Activated T-cell treated with anti-CD3 and anti-CD28 coated beads, Interleukin-2, amount 50 U/mL, for 48 hours (primary cell): Measurements from ENCODE around the gene H3-3A.

Experiments
- DNase-seq, 2 experiments: peaks; one replicate each; pipeline ENCODE4 v3.0.0-alpha.2; 2020

Gene H3-3A

GRCh38 chr1:226116673-226117072, 54.2 kb downstream of the H3-3A start:
- no peak for DNase-seq

- no peak for DNase-seq
Measured at GRCh38 chr1:226117330-226117729, 54.8 kb downstream of the H3-3A start.

GRCh38 chr1:226118357-226118756, 55.8 kb downstream of the H3-3A start:
- no peak for DNase-seq

DNA sequence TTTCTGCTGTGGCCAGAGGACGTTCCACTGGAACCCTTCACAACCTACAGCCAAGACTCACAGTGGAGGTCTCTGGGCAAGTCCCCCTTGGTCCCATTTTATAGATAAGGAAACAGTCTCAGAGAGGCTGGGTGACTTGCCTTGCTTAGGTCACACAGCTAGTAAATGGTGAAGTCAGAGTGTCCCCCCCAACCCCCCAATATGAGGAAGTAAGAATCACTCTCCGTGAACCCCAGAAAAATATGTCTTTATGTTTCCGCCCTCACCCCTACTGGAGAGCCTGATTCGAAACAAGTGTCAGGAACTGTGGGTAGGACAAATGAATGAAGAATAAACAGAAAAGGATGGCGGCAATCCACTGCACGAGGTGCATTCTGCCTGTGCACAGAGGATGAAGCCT, 56.7 kb downstream of the H3-3A start:
- no peak for DNase-seq

- no peak for DNase-seq
Measured at GRCh38 chr1:226120398-226120797, 57.9 kb downstream of the H3-3A start.

DNA sequence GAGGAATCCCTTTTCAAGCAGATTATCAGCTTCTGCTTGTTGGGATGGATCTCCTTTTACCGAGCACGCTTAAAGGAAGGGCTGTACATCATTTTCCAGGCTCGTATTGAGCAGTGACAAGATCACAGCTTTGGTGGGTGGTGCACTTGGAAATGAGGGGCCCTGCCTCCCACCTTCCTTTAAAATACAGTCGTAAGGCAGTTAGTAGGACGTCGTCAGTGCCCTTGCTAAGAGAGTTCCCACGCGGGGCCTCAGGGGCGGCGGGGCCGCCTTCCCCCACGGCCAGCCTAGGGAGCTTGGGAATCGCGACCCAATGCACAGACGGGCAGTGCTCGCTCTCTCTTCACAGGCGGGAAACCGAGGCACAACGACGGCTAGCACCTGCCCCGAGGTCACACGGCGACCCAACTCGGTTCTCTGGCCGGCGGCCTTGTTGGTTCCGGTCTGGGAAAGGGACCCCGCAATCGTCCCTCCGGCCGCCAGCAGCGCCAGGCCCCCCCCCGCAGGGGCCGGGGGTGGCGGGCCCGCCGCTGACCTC, 58.6 kb downstream of the H3-3A start:
- DNase-seq, result no peak
